ENCODE data around the gene ADAMTS6. TPM values are rescaled to one million over a fixed set of nuclear protein-coding genes. Genes with fewer than 3 reads are reported as not detected.

ADAMTS6 gene
- total RNA-seq, 1 donor = 150 TPM

- Histone ChIP-seq H3K4me2 (ENCODE audit: insufficient read depth, low read length) (no peak overlapping the region), H3K27ac (ENCODE audit: low read depth, low read length) (no peak overlapping the region), H3K4me1 (ENCODE audit: insufficient read depth, low read length) (no peaks in the 10 kb centered on the region), H3K79me2 (ENCODE audit: insufficient read depth, low read length) (no peaks in the 10 kb centered on the region), H3K4me3 (ENCODE audit: insufficient read depth, low read length) (no peak overlapping the region), H3K36me3 (ENCODE audit: insufficient read depth, low read length) (peaks cover 41% of the 10 kb centered on the region), H4K20me1 (ENCODE audit: insufficient read depth, low read length) (no peaks in the 10 kb centered on the region), H3K9me3 (ENCODE audit: low read depth, low read length) (no peaks in the 10 kb centered on the region), H3K27me3 (ENCODE audit: insufficient read depth, low read length) (no peaks in the 10 kb centered on the region), H2AFZ (ENCODE audit: low read length) (no peak overlapping the region)
- peak; percentile 27 for DNase-seq (ENCODE audit: insufficient read length, low spot score, missing footprints)
- no peak for TF ChIP-seq CTCF (IDR thresholded peaks at IDR 0.05; ENCODE audit: extremely low read depth, low read depth, low read length)
Observed at GRCh38 chr5:65246741-65247140, 235.0 kb downstream of the ADAMTS6 start.

- Histone ChIP-seq H3K4me1 (ENCODE audit: insufficient read depth, low read length) (no peaks in the 10 kb centered on the region), H3K36me3 (ENCODE audit: insufficient read depth, low read length) (peaks cover 52% of the 10 kb centered on the region), H3K4me3 (ENCODE audit: insufficient read depth, low read length) (no peak overlapping the region), H3K27me3 (ENCODE audit: insufficient read depth, low read length) (no peaks in the 10 kb centered on the region), H4K20me1 (ENCODE audit: insufficient read depth, low read length) (no peaks in the 10 kb centered on the region), H3K4me2 (ENCODE audit: insufficient read depth, low read length) (no peak overlapping the region), H3K27ac (ENCODE audit: low read depth, low read length) (no peak overlapping the region), H3K79me2 (ENCODE audit: insufficient read depth, low read length) (no peaks in the 10 kb centered on the region), H2AFZ (ENCODE audit: low read length) (no peak overlapping the region), H3K9me3 (ENCODE audit: low read depth, low read length) (no peaks in the 10 kb centered on the region)
- DNase-seq (ENCODE audit: insufficient read length, low spot score, missing footprints) = no peak
- TF ChIP-seq CTCF (IDR thresholded peaks at IDR 0.05; ENCODE audit: extremely low read depth, low read depth, low read length) = no peak
Observed at GRCh38 chr5:65244031-65244430, 237.7 kb downstream of the ADAMTS6 start.

GRCh38 chr5:65243161-65243560, 238.6 kb downstream of the ADAMTS6 start:
- Histone ChIP-seq H3K27me3 (ENCODE audit: insufficient read depth, low read length) (no peaks in the 10 kb centered on the region), H2AFZ (ENCODE audit: low read length) (no peak overlapping the region), H3K4me3 (ENCODE audit: insufficient read depth, low read length) (no peak overlapping the region), H3K4me2 (ENCODE audit: insufficient read depth, low read length) (no peak overlapping the region), H4K20me1 (ENCODE audit: insufficient read depth, low read length) (no peaks in the 10 kb centered on the region), H3K79me2 (ENCODE audit: insufficient read depth, low read length) (no peaks in the 10 kb centered on the region), H3K36me3 (ENCODE audit: insufficient read depth, low read length) (peaks cover 58% of the 10 kb centered on the region), H3K9me3 (ENCODE audit: low read depth, low read length) (no peaks in the 10 kb centered on the region), H3K27ac (ENCODE audit: low read depth, low read length) (no peak overlapping the region), H3K4me1 (ENCODE audit: insufficient read depth, low read length) (no peaks in the 10 kb centered on the region)
- TF ChIP-seq CTCF (IDR thresholded peaks at IDR 0.05; ENCODE audit: extremely low read depth, low read depth, low read length) = no peak
- DNase-seq (ENCODE audit: insufficient read length, low spot score, missing footprints) = no peak

GRCh38 chr5:65229841-65230240, 251.9 kb downstream of the ADAMTS6 start:
- Histone ChIP-seq H3K79me2 (ENCODE audit: insufficient read depth, low read length) (no peaks in the 10 kb centered on the region), H4K20me1 (ENCODE audit: insufficient read depth, low read length) (no peaks in the 10 kb centered on the region), H3K27ac (ENCODE audit: low read depth, low read length) (no peak overlapping the region), H3K27me3 (ENCODE audit: insufficient read depth, low read length) (no peaks in the 10 kb centered on the region), H3K9me3 (ENCODE audit: low read depth, low read length) (peaks cover 6% of the 10 kb centered on the region), H3K4me3 (ENCODE audit: insufficient read depth, low read length) (no peak overlapping the region), H3K4me1 (ENCODE audit: insufficient read depth, low read length) (no peaks in the 10 kb centered on the region), H2AFZ (ENCODE audit: low read length) (no peak overlapping the region), H3K36me3 (ENCODE audit: insufficient read depth, low read length) (peaks cover 45% of the 10 kb centered on the region), H3K4me2 (ENCODE audit: insufficient read depth, low read length) (no peak overlapping the region)
- no peak for TF ChIP-seq CTCF (IDR thresholded peaks at IDR 0.05; ENCODE audit: extremely low read depth, low read depth, low read length)
- DNase-seq (ENCODE audit: insufficient read length, low spot score, missing footprints) = no peak
